Spleen (tissue), 11 donors: ENCODE data around the gene GALT. TPM values are rescaled to one million over a fixed set of nuclear protein-coding genes. Genes with fewer than 3 reads are reported as not detected.

Experiments used
- DNase-seq: peaks from one replicate; pipeline ENCODE4 v3.0.0-alpha.2; 2020
- H3K27ac ChIP-seq, 8 donors: fragments of 200-600 bp; sonication (generic) in 7 of 8; 1 replicate in 4 of 8; 2 replicates in 4 of 8; pipeline versions ENCODE4 v1.5.0 to v1.8.0; 2016 to 2021; ENCODE audit warnings: inconsistent platforms in 4 of 8, mild to moderate bottlenecking in 4 of 8, moderate library complexity in 1 of 8
- H3K27me3 ChIP-seq, 7 donors: fragments of 200-600 bp; sonication (generic) in 6 of 7; replicated peaks in 1 of 7; 1 replicate in 4 of 7; 2 replicates in 3 of 7; pipeline versions ENCODE4 v1.5.0 to v1.8.0; 2016 to 2021; ENCODE audit warnings: inconsistent platforms in 3 of 7, mild to moderate bottlenecking in 1 of 7
- H3K36me3 ChIP-seq, 6 donors: fragments of 200-600 bp; sonication (generic) in 5 of 6; 1 replicate in 4 of 6; 2 replicates in 2 of 6; pipeline versions ENCODE4 v1.5.0 to v1.8.0; 2016 to 2021; ENCODE audit warnings: inconsistent platforms in 2 of 6
- H3K4me1 ChIP-seq, 6 donors: fragments of 200-600 bp; sonication (generic) in 5 of 6; 1 replicate in 3 of 6; 2 replicates in 3 of 6; pipeline versions ENCODE4 v1.5.0 to v1.8.0; 2016 to 2021; ENCODE audit warnings: inconsistent platforms in 3 of 6
- H3K4me3 ChIP-seq, 8 donors: fragments of 200-600 bp; sonication (generic) in 7 of 8; 1 replicate in 4 of 8; 2 replicates in 4 of 8; pipeline versions ENCODE4 v1.5.0 to v1.8.0; 2016 to 2021; ENCODE audit warnings: inconsistent platforms in 4 of 8, mild to moderate bottlenecking in 4 of 8, moderate library complexity in 2 of 8
- H3K9me3 ChIP-seq, 8 donors: fragments of 200-600 bp; sonication (generic) in 7 of 8; 1 replicate in 4 of 8; 2 replicates in 4 of 8; pipeline versions ENCODE4 v1.5.0 to v1.8.0; 2016 to 2021; ENCODE audit warnings: inconsistent platforms in 4 of 8
- POLR2A ChIP-seq, 3 donors: fragments of 450-650 bp; IDR thresholded peaks; one replicate each; pipeline ENCODE4 v1.5.1; 2017; ENCODE audit warnings: antibody characterized with exemption in 3 of 3, mild to moderate bottlenecking in 1 of 3
- POLR2AphosphoS5 ChIP-seq, 3 donors: sonication (generic); formaldehyde crosslinking; IDR thresholded peaks; one replicate each; pipeline ENCODE4 v1.5.1; 2017; ENCODE audit warnings: antibody characterized with exemption in 3 of 3
- WGBS, 5 donors: extraction: QIAGEN DNeasy Blood & Tissue Kit in 3 of 5; methylation state at CpG; one replicate each; pipeline versions ENCODE4 v1.1.5 to v1.1.7; 2013 to 2018; 5-methylcytosine and 5-hydroxymethylcytosine counted together
- intact Hi-C: fragments of 100-400 bp; cut with DNase I; formaldehyde crosslinking; loops from one replicate; pipeline ENCODE4 v1.15.0; 2023; ENCODE audit warnings: low total_unique reads
- polyA plus RNA-seq, 3 donors: library from polyadenylated mRNA; stranded (reverse); fragments of 200-250 nt; gene quantifications; one replicate each; pipeline ENCODE4 v1.2.1, GENCODE V29; 2013
- total RNA-seq, 7 donors: library from RNA; depleted of rRNA in 3 of 7; stranded (reverse); fragments of >200 nt in 3 of 7; fragmentation: NEBNext Ultra II Directional in 4 of 7; extraction: Animal tissue kit (Norgen Biotek cat#: 25700) in 4 of 7; gene quantifications; one replicate each; pipeline versions ENCODE4 v1.1.0 to v1.2.1, GENCODE V29; 2016 to 2021
- TF ChIP-seq, protein P1 (sequence below), 11 experiments: fragments of 200-600 bp in 7 of 11; fragments of 450-650 bp in 4 of 11; sonication (generic) in 4 of 11; IDR thresholded peaks in 8 of 11; conservative IDR thresholded peaks in 3 of 11; 1 replicate in 7 of 11; 2 replicates in 4 of 11; pipeline versions ENCODE4 v1.4.0 to v1.8.0; 2016 to 2021; ENCODE audit warnings: antibody characterized with exemption in 11 of 11, inconsistent platforms in 4 of 11, mild to moderate bottlenecking in 1 of 11
- donor health status: healthy with polysubstance abuse.
- donor health status: DM: no; HTN: no; CAD: no; lungs with moderate emphysema.
- donor health status: DM: no; HTN: no; CAD: no.
- donor health status: Bipolar disorder and iron deficiency.
- donor health status: healthy.
- donor health status: DM: no; HTN: no; CAD: no.
- donor health status: DM: yes; HTN: yes; CAD: no.

Gene GALT
- total and polyA plus RNA-seq, 10 donors, result 32.1 to 101 (median 74.6) TPM

DNA sequence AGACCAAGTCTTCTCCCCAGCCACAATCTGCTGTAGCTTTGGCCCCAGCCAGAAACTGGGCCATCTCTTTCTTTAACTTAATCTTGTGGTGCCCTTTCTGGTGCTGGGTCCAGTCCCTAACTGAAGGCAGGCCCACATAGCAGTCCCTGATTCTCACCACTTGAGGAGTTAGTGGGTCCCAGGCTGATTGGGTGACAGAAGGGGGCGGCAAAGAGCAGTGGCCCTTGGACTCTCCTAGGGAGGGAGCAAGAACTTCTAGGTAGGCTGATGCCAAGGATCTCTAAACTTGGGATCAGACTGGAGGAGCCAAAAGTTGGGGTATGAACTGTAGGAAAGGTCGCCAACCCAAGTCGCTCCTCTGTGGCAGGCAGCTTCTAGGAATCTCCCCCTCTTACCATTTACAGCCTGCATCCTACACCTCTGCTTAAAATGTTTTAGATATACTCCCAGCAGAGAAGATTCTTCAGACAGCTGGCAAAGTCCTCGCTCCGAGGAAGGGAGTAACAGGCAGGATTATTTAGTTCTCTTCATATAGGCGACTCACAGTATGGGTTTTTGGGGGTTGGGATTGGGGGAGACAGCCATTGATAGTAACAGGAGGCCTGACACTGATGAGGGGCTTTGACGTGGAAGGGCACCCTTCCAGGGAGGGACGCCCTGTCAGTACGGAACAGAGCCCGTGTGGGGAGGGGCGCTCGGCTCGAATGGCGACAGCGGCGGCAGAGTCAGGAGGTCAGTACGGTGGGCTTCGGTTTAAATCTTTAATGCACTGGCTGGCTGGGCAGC is 18.0 kb downstream of the GALT start:
- WGBS, 5 donors, result 9 to 19% (median 15%) methylated on average over 18 of the region's 18 CpGs

DNA sequence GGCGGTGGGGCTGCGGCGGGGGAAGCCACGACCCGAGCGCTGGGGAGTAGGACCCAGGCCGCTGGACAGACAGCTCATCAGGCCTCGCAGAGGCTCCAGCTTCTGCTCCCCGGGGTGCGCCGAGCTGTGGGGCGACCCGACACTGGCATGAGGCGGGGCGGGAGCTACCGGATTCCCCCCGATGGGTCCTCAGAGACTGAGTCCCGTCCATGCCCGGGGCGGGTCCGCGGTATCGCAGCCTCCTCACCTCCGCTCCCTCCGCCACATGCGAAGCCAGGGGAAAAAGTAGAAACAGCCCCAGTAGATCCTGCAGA is 18.5 kb downstream of the GALT start:
- H3K27ac ChIP-seq, result peak overlapping the region; percentile 82 to 98 (median 97)
- H3K36me3 ChIP-seq, result peaks cover 0 to 35% (median 2%) of the 10 kb centered on the region in 6 donors
- TF ChIP-seq POLR2A (IDR thresholded peaks at IDR 0.05), result no peak
- TF ChIP-seq POLR2AphosphoS5 (IDR thresholded peaks at IDR 0.05), result peak in 2 of 3 donors; percentile 2 to 73
- TF ChIP-seq, protein P1, sequence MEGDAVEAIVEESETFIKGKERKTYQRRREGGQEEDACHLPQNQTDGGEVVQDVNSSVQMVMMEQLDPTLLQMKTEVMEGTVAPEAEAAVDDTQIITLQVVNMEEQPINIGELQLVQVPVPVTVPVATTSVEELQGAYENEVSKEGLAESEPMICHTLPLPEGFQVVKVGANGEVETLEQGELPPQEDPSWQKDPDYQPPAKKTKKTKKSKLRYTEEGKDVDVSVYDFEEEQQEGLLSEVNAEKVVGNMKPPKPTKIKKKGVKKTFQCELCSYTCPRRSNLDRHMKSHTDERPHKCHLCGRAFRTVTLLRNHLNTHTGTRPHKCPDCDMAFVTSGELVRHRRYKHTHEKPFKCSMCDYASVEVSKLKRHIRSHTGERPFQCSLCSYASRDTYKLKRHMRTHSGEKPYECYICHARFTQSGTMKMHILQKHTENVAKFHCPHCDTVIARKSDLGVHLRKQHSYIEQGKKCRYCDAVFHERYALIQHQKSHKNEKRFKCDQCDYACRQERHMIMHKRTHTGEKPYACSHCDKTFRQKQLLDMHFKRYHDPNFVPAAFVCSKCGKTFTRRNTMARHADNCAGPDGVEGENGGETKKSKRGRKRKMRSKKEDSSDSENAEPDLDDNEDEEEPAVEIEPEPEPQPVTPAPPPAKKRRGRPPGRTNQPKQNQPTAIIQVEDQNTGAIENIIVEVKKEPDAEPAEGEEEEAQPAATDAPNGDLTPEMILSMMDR (IDR thresholded peaks at IDR 0.05 in 8 of 11, conservative IDR thresholded peaks at IDR 0.05 in 3 of 11), result peak in 2 of 11 experiments; percentile 9 to 39
- intact Hi-C loops, result no loop called here
- WGBS, 5 donors, result 0 to 2% (median 1%) methylated on average over 13 to 26 of the region's 26 CpGs
- H3K4me3 ChIP-seq, result peak overlapping the region; percentile 45 to 76 (median 60)
- H3K27me3 ChIP-seq, result no peaks in the 10 kb centered on the region
- peaks cover 3 to 46% (median 21%) of the 10 kb centered on the region in 6 donors for H3K4me1 ChIP-seq
- DNase-seq, result peak; percentile 94
- peaks cover 0 to 10% (median 8%) of the 10 kb centered on the region in 8 donors for H3K9me3 ChIP-seq

More for the DNA sequence above, 18.0 kb downstream of the GALT start:
- no peaks in the 10 kb centered on the region for H3K27me3 ChIP-seq
- TF ChIP-seq, protein P1 (IDR thresholded peaks at IDR 0.05 in 8 of 11, conservative IDR thresholded peaks at IDR 0.05 in 3 of 11), result peak in 10 of 11 experiments; percentile 30 to 86 (median 77)
- TF ChIP-seq POLR2AphosphoS5 (IDR thresholded peaks at IDR 0.05), result no peak
- H3K27ac ChIP-seq, result peak overlapping the region; percentile 82 to 98 (median 97)
- H3K4me3 ChIP-seq, result peak overlapping the region; percentile 45 to 76 (median 60)
- peaks cover 3 to 46% (median 21%) of the 10 kb centered on the region in 6 donors for H3K4me1 ChIP-seq
- intact Hi-C loops, result no loop called here
- peaks cover 0 to 37% (median 4%) of the 10 kb centered on the region in 6 donors for H3K36me3 ChIP-seq
- peaks cover 0 to 4% (median 3%) of the 10 kb centered on the region in 8 donors for H3K9me3 ChIP-seq
- DNase-seq, result peak; percentile 85

DNA sequence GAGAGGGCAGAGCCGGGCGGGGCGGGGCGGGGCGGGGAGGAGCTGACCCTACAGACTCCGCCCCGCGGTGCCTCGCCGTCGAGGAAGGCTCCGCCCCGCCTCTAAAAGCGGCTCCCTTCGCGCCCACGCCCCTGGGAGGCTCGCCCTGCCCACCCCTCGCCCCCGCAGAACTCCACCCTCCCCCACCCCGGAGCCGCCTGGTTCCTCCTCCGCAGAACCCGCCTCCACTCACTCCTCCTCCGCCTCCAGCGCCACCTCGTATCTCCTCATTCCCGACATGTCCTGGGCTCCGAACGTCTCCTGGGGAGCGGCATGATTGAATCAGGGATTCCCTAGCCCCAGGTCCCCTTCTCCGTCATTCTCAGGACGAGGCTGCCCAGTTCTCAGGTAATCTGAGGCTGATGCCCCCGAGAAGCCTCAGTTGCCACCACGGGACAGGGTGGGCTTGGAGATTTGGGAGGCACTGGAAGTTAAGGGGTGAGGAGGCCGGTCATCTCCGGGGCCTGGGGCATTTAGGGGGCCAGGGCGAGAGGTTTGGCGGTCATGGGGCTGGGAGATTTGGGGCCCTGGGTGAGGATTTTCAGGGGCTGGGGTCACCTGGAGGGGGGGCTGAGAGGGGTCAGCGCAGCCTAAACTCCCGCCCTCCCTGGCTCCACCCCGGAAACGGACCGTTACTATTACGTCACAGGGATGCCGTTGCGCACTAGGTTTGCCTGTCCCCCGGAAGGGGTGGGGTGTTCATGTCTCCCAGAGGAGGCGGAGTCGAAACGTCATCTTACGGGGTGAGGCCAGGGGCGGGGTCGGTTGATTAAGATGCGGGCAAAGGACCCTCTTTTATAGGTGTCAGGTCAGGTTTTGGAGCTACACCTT is 19.1 kb downstream of the GALT start:
- TF ChIP-seq POLR2AphosphoS5 (IDR thresholded peaks at IDR 0.05), result peak; percentile 78 to 93 (median 86)
- no peak for TF ChIP-seq POLR2A (IDR thresholded peaks at IDR 0.05)
- TF ChIP-seq, protein P1 (IDR thresholded peaks at IDR 0.05 in 8 of 11, conservative IDR thresholded peaks at IDR 0.05 in 3 of 11), result peak in 2 of 11 experiments; percentile 16 to 41
- 1 to 6% (median 5%) methylated on average over 30 to 55 of the region's 55 CpGs for WGBS, 5 donors
- Histone ChIP-seq H3K27me3 (no peaks in the 10 kb centered on the region), H3K4me1 (peaks cover 3 to 46% (median 21%) of the 10 kb centered on the region in 6 donors), H3K4me3 (peak overlapping the region; percentile 45 to 76 (median 60)), H3K36me3 (peaks cover 0 to 29% (median 0%) of the 10 kb centered on the region in 6 donors), H3K27ac (peak overlapping the region; percentile 82 to 98 (median 97)), H3K9me3 (peaks cover 0 to 16% (median 12%) of the 10 kb centered on the region in 8 donors)
- intact Hi-C loops, result no loop called here
- DNase-seq, result peak; percentile 97
